Muscle of back (tissue), 11 donors: ENCODE measurements around the gene ARMH3. TPM values are rescaled to one million over a fixed set of nuclear protein-coding genes. Genes with fewer than 3 reads are reported as not detected.

Experiments
- DNase-seq, 3 donors: peaks; one replicate each; pipeline versions ENCODE4 v3.0.0 to v3.0.0-alpha.2; 2013
- polyA plus RNA-seq, 10 donors: library from polyadenylated mRNA; unstranded; fragments of 120-200 nt; gene quantifications; one replicate each; pipeline ENCODE4 v1.2.1, GENCODE V29; 2013; ENCODE audit not compliant: insufficient read length in 10 of 10

ARMH3 gene
- polyA plus RNA-seq, 10 donors = 11.2 to 19.1 (median 13.3) TPM

DNA sequence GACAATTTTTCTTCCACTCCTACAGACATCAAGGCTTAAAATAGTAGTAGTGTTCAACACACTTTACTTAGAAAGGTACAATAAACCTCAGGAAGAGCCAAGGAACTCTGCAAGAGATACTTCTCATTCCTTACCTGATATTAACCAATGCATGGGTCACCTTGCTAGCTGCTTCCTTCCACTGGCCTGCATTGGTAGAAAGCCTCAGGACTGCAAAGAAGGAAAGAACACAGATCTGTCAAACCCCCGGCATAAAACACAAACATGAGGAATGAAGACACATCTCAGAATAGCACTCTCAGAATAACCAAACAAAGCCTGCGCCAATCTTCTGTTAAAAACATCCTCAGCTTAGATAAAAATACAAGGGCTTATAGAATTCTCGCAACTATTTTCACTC is 116.2 kb downstream of the ARMH3 start:
- DNase-seq = no peak

DNA sequence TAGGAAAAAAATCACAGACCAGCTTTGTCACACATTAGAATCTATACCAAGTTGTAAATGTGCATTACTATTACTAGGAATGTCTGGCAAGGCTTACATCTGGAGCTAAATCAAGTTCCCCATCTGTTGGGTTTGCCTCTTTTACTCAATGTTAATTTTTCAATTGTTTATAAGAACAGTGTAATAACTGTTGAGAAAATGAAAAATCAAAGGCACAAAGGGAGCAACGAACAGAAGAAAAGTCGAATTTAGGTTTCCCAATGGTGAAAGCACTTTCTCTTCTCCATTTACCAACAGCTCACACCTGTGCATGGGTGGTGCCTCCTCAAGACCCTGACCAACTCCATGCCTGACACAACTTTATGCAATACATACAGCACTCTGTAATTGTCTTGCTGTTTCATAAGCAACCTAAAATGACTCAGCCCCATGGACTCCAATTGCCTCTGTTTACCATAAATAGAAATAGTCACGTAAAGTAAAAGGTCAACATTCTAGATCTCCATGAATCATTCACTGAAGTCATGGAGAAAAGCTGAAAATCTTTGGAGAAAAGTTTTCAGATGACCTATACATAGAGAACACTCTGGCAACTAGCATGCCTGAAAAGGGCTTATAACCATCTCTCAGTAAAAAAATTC is 116.8 kb downstream of the ARMH3 start:
- peak; percentile 34 to 76 (median 58) for DNase-seq

DNA sequence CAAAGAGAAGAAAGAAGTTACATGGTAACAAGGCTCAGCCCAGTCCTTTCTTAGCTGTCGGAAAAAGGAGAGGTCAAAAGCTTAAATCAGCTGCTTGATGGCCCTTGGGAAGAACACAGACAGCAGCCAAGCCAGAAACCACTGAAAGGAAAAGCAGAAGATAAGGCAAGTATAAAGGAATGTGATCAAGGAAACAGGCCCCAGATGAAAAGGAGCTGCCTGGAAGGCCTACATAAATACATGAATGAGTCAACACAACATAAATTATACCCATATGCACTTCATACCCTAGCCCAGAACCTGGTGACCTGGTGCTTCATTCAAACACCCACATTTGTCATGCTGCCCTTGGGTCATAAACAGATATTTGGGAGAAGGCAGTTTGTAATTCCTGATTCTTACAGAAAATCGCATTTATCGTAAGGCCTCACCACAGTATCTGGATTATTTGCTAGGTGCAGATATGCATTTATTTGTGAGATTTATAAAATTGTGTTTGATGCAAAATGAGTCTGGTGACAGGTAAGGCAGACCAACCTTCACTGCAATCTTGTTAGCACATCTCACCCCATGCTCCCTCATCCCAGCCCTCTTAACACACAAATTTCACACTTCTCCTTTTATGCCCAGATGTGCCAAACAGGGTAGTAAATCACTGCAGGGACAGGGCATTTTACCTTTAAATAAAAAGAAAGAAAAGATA is 117.5 kb downstream of the ARMH3 start:
- DNase-seq = peak; percentile 27 to 70 (median 61)

DNA sequence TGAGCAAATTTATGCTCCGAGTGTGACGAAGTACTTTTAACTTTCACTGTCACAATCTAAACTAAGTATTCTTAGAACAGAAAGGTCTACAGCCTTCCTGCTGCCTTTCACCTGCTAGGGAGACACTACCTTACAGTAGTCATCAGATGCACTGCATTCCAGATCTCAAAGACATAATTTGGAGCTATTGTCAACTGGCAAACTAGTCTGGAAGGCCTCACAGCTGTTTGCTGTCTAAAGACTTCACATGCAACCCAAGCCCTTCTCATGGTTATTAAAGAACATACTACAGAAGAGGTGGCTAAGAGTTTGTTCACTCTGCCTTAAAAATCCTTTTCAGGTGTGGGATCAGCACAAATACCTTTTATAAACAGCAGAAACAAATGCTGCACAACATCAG is 120.5 kb downstream of the ARMH3 start:
- DNase-seq = no peak

DNA sequence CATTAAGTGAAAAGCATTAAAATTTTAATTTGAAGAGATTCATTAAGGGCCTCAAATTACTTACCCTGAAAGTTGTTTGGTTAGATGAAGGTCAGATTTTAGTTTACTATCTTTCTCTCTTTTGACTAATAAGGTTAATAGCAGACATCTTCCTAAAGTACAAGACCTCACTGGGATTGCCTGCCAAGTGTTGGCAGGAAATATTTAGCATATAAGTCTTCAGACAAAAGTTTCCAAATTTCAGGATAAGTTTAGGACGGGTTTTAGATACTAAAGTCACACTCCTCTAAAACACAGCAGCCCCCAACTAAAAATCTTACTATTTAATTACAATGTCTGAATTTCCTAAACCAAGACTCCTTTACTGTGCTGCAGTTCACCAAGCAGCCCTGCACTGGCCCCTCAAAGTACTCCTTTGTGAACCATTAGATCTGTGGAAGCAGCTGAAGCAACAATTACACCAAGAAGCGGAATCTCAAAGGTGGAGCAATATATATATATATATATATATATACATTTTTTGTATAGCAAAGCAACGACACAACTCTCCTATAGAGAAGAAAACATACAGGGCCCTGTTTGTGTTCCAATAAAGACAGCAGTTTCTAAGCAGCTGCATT is 121.2 kb downstream of the ARMH3 start:
- peak in 2 of 3 donors; percentile 22 to 45 for DNase-seq

DNA sequence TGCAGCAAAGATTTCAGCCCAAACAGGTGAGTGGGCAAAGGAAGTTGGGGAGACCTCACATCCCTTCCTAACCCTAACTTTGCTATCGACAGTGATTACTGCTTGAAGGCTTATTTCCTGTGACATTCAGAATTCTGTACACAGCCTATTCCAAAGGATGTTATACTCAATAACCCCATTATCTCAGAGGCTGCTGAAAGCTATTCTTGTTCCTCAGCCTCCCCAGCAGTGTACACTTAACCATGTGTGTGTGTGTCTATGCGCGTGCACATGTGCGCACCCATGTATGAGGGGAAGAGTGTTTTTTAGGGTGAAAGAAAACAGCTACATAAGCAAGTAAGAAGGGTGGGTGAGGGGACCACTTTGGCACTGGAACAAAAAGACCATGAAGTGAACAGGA is 122.0 kb downstream of the ARMH3 start:
- DNase-seq = no peak

DNA sequence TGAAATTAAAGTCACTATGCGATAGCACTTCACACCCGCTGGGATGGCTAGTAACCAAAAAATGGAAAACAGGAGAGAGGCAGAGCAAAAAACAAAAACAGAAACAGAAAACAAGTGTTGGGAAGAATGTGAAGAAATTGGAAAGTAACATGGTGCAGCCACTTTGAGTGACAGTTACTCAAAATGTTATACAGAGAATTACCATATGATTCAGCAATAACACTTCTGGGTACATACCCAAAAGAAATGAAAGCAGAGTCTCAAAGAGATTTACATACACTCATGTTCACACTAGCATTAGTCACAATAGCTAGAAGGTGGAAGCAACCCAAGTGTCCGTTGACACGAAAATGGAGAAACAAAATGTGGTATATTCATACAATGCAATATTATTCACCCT is 123.8 kb downstream of the ARMH3 start:
- no peak for DNase-seq

DNA sequence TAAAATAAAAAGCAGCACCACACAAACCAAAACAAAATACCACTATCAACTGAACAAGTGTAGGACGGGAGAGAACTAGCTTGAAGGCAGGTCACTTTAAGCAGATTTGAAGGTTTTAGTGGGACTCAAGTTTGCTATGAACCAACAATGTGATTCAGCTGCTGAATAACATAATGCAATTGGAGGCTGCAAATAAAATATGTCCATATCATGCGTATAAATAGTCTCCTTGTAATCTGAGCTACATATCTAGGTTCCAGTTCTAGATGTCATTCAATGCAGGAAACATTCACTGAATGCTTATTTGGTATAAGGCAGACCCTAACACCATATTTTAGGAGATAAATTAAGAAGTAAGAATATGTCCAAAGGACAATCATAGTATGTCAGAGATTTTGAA is 130.9 kb downstream of the ARMH3 start:
- no peak for DNase-seq

DNA sequence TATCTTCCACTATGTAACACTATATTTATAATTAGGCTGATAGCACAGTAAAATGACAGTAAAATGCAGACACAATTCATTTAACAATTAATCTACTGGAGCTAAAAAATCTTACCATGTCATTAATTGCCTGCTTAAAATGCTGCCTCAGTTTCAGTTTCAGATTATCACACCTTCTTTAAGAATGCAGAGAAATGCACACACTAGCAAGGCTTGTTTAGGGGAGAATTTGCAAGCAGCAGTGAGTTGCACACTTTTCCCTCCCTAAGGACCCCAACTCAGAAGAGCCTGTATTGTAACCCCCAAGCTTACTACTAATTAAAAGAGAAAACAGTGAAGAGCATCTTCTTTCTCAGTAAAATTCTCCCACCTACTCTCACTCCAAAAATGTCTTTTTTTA is 132.7 kb downstream of the ARMH3 start:
- DNase-seq = no peak

DNA sequence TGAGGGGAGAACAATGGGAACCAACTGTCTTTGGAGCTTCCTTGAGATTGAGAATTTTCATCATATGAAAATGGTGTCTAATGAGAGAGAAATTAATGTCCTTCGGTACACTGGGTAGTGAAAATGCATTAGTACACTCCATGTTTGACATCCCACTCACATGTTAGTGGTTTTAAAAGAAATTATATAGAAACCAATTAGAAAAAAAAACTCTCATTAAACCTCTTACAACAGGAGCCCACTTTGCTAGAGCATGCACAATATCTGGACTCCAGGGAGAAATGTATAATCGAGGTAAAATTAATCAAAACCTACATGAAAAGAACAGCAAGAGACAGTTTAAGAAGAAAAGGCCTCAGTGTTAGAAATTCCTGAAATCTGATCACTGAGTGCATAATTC is 133.1 kb downstream of the ARMH3 start:
- no peak for DNase-seq

DNA sequence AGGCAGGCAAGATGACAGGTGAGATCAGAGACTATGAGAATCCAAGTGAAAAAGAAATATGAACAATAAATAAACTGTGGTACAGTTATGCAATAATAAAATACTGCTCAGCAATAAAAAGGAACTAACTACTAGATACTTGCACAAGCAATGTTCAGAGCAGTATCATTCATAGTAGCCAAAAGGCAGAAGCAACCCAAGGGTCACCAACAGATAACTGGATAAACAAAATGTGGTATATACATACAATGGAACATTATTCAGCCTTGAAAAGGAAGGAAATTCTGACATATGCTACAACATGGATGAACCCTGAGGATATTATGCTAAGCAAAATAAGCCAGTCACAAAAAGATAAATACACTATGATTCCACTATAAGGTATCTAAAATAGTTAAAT is 135.4 kb downstream of the ARMH3 start:
- no peak for DNase-seq

DNA sequence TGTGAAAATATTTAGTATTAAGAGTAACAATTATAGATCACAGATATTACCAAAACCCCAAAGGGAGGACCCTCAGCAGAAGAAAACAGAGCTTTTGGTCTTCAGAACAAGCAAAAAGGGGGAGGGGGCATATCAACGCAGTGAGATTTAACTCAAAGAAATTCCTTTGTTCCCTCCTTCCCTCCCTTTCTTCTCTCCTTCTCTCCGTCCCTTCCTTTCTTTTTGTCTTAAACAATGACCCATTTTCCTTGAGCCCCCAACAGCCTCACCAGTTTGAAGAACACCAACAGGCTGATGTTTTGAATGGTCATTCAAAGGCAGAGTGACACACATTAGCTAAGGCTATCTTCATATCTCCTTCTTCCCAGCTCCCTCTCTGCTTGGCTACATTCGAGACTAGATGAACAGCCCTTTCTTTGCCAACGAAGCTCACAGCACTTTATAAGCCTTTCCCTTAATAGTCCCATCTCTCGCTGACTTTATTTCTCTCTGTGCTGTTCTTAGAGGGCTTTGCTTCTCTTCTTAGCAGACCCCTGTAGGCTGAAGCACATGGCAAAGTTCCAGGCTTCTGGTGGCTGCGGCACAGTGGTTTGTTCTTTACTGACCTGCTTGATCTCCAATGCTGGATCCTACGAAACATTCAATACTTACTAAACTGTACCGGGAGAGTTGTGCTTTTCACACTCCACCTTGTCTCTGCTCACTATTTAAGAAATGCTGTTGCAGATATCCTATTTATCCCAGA is 136.8 kb downstream of the ARMH3 start:
- DNase-seq = no peak

DNA sequence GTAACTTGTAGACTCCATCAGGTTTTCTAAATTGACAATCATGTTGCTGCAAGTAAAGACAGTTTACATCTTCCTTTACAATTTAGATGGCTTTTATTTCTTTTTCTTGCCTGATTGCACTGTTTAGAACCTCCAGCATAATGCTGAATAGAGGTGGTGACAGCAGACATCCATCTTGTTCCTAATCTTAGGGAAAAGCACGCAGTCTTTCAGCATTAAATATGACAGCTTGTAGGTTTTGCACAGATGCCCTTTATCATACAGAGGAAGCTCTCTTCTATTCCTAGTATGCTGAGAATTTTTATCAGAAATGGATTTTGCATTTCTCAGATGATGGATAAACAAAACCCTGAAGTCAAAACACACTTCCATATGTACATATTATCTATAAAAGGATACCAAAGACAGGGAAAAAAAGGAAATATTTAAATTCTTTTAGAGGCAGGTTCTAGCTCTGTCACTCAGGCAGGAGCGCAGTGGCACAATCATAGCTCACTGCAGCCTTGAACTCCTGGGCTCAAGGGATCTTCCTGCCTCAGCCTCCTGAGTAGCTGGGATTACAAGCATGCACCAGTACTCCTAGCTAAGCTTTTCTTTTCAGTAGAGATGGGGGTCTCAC is 143.3 kb downstream of the ARMH3 start:
- DNase-seq = no peak

DNA sequence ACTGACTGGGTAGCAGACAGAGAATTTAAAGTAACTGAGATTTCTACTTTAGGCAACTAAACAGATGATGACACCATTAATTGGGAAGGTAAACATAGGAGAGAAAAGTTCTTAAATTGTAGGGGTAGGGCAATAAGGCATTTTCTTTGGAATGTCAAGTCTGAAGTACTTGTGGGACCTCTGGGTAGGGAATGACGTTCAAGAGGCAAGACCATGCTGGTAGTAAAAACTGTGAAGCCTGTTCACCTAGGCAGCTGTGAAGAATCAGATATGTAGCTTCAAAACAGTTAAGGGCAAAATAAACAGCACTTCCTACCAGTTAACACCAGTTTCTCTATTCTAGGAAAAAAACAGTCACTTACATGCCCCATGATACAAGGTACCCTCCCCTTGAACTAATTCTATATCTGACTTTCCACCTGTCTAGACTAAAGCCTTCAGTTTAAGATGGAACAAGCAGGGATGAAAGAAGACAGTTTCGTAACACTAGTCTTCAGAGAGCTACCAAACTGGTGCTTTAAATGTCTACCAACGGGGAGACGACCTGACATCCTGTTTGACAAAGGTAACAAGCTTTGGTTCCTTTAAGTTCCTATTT is 149.3 kb downstream of the ARMH3 start:
- DNase-seq = no peak

DNA sequence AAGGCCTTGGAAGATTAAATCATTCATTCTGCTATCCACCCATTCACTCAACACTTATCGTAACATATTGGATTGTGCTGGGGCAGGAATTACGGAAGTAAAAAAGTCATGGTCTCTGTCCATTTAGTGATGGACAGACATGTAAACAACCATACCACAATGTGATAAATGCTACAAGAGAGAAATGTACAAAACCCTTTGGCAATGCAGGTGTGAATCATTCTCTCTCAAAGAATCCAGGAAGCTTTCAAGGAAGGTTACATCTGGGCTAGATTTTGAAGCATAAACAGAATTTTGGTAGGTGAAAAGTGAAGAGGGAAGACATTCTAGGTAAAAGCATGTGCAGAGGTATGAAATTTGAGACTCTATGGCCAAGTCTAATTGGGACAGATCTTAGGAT is 150.7 kb downstream of the ARMH3 start:
- no peak for DNase-seq

DNA sequence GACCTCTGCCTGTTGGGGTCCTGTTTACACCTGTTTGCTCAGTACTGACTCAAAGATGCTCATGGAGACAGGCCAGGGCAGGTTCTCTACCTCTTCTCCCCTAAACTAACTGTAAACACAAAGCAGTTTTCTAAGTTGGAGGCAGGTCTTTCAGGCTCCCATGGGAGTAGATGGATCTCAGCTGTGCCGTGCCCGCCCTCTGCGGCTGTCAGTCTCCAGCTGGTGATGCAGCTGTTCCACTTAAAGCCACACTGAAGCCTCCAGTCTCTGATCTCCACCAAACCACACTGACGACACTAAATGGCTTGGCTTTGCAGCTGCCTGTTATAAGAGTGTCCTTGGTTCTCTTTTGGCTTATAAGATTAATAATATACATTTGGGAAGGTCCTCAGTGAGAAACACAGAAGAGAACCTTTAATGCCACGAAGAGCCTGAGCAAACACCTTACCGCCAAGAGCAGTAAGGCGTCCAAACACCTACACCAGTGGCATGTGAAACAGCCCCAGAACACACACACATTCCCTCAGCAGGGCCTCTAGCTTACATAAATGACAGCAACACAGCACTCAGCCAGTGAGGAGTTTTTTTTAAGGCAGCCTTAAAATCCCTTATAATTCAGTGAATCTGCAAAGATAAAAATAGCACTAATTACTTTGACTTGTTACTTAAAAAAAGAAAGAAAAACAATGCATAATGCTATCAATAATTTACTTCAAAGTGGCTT is 152.0 kb downstream of the ARMH3 start:
- DNase-seq = peak; percentile 48 to 75 (median 62)

DNA sequence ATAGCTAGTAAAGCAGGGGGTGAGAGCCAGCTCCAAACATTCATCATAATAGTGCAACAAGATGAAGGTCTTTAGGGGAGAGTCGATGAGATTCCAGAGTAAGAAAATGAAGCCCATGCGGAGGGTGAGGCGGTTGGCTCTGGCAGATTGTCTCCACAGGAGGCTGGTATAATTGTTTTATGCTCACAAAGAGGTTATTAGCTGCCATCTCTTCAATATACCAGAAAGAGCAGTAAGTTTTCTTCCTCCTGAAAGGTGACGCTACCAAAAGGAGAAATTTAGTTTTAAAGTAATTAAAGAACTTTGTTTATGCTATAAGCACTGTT is 153.2 kb downstream of the ARMH3 start:
- no peak for DNase-seq

DNA sequence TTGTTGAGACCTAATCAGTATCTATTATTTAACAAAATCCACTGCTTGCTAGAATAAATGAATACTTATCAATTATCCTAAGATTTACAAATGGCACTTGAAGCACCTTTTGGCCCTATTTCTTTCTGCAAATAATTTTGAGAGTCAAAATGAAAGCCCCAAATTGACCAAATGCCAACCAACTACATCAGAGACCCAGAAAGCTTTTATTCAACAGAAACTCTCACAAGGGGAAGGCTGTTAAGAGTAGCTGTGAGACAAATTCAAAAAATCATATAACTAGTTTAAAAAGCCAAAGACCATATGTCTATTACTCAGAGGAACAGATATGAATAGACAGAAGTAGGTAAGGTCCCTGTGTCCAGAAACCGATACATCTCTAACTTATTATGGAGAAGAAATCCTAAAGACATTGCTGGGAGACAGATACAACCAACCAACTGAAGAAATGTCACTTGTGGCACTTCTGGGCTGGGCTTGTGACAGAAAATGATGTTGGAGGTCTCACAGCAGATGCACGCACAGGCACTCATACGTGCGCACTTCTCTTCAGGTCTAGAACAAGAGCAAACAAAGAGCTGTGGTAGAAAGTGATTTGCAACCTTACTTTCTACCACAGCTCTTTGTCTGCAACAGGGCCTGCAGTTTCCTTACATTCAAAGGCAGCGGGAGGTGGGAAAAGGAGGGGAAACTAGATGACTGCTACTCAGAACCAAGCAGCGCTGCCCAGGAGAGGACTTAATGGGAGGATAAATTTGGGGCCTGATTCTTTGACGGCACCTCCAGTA is 153.7 kb downstream of the ARMH3 start:
- no peak for DNase-seq

DNA sequence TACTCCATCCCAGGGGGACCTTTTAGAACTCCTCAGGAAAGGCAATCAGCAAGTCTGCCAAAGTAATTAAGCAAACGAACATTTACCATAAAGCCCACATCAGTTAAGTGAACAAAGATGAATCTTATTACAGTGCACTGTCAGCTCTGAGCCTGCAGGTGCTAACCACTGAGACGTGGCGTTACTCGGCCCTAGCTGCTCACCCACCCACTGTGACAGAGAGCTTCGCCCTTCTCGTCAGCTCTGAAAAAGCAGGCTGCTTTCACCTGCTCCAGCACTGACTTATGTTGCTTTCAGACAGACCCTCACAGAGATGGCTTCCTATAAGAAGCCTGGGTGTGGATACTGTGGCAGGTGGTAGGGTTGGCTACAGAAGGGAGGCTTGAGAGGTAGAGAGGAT is 154.6 kb downstream of the ARMH3 start:
- DNase-seq = no peak

DNA sequence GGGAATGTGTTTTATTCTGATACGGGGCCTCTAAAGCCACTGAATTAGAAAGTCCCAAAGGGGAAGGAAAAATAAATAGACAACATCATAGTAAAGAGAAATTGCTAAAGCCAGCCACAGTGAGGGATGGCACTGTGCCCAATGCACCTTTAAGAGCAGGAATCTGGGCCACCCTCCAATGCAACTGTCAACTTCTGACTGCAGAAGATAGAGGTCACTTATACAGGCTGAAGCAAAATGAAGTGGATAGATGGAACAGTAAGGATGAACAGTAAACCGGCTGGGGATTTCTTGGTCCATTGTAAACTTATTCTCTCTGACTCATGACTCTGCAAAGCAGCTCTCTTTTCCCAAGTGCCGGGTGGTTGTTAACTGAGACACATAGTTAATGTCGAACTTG is 158.3 kb downstream of the ARMH3 start:
- no peak for DNase-seq
